Adrenal gland (tissue), 5 donors: ENCODE measurements around the gene MATN1.

ENCODE experiments used
- CTCF ChIP-seq, 6 experiments: fragments of 450-650 bp in 4 of 6; fragments of 200-600 bp in 2 of 6; sonication (generic) in 1 of 6; IDR thresholded peaks; 1 replicate in 5 of 6; 2 replicates in 1 of 6; pipeline versions ENCODE4 v1.5.1 to v1.8.0; 2016 to 2021; ENCODE audit warnings: antibody characterized with exemption in 6 of 6, mild to moderate bottlenecking in 2 of 6, moderate library complexity in 1 of 6
- POLR2A ChIP-seq, 2 donors: fragments of 450-650 bp; IDR thresholded peaks; one replicate each; pipeline ENCODE4 v1.6.1; 2017; ENCODE audit warnings: antibody characterized with exemption in 2 of 2, mild to moderate bottlenecking in 2 of 2, moderate library complexity in 1 of 2
- donor health status: DM: no; HTN: no; CAD: no.

GRCh38 chr1:30664103-30664755 is 59.2 kb downstream of the MATN1 start:
- TF ChIP-seq POLR2A (IDR thresholded peaks at IDR 0.05) (no peak), CTCF (IDR thresholded peaks at IDR 0.05) (no peak)
